H1 (cell line): ENCODE data around the gene SEMA5B. TPM values are rescaled to one million over a fixed set of nuclear protein-coding genes. Genes with fewer than 3 reads are reported as not detected.

ENCODE experiments used
- CBX8 ChIP-seq: fragments of 300-800, 300-1000 bp; sonication (generic); IDR thresholded peaks from 2 replicates; pipeline ENCODE4 v1.7.1; 2016; ENCODE audit warnings: low read depth, low read length, borderline replicate concordance
- RAD21 ChIP-seq, 2 experiments: IDR thresholded peaks in 1 of 2; conservative IDR thresholded peaks in 1 of 2; 2 replicates each; pipeline ENCODE4 v1.6.1; 2011; ENCODE audit warnings: low read depth in 2 of 2, low read length in 2 of 2, improper control_type of control experiment in 1 of 2, inconsistent platforms in 1 of 2, mild to moderate bottlenecking in 1 of 2, moderate library complexity in 1 of 2
- RBBP5 ChIP-seq: IDR thresholded peaks from 2 replicates; pipeline ENCODE4 v1.7.1; 2012; ENCODE audit warnings: low read depth, mild to moderate bottlenecking, inconsistent platforms, low read length, moderate library complexity, borderline replicate concordance
- polyA plus RNA-seq, 7 experiments: library from polyadenylated mRNA; depleted of rRNA in 3 of 7; stranded (reverse) in 5 of 7; unstranded in 2 of 7; fragments of >200 nt in 5 of 7; fragments of 200-250 nt in 2 of 7; gene quantifications; 1 replicate in 5 of 7; 2 replicates in 1 of 7; 4 replicates in 1 of 7; pipeline versions ENCODE4 v1.2.1 to v1.2.3, GENCODE V29; 2011 to 2013; ENCODE audit warnings: missing spikeins in 2 of 7, mixed read lengths in 2 of 7
- total RNA-seq: library from RNA; stranded (reverse); fragmentation: NEBNext Ultra II Directional; extraction: Animal tissue kit (Norgen Biotek cat#: 25700); gene quantifications from 2 replicates; pipeline ENCODE4 v1.2.1, GENCODE V29; 2021
- TF ChIP-seq, protein P1 (sequence below): IDR thresholded peaks from 2 replicates; pipeline ENCODE4 v1.6.1; 2011; ENCODE audit warnings: low read depth, mild to moderate bottlenecking, low read length; ENCODE audit not compliant: insufficient read depth

The SEMA5B gene
- total and polyA plus RNA-seq, 2 of the 8 experiments (the other 6 are each of a cell fraction or from before 2014, with no cell fraction given) = 13.1 to 22.4 TPM

DNA sequence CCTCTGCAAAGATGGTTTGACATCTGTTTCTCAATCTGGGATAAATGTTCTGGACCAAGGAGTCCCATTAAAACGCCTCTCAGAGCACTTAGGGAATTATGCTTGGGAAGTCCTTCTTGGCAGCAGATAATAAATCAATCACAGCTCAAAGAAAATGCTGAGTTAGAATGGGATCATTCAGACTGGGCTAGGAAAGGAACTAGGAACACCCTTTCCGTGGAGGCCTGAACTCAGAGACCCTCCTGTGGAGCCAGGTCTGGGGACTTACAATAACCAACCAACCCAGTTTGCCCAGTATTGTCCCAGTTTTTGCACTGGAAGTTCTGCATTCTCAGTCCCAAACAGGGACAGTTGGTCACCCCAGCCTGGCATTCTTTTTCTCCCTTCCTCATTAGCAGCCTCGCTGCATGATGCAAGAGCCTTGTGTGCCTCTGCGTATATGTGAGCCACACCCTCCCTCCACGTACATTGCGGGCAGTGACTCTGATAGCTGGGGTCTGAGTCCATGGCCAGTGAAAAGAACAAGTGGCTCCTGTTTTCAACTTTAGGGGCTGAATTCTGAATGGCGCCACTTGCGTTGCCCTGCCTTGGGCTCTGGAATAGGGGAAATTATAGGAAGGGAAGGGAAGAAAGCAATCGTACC is 88.7 kb downstream of the SEMA5B start (continued):
- TF ChIP-seq RBBP5 (no peak), RAD21 (IDR thresholded peaks at IDR 0.05 in 1 of 2, conservative IDR thresholded peaks at IDR 0.05 in 1 of 2; ENCODE audit: low read depth in 2 of 2, low read length in 2 of 2) (no peak), CBX8 (no peak)
- TF ChIP-seq, protein P1, sequence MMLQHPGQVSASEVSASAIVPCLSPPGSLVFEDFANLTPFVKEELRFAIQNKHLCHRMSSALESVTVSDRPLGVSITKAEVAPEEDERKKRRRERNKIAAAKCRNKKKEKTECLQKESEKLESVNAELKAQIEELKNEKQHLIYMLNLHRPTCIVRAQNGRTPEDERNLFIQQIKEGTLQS = no peak
